GM21737 (cell line): ENCODE data around the gene FN1.
"Not testable (repeated sequence)": the region's sequence is repeated elsewhere in the genome, so short reads cannot be mapped to it uniquely, and the experiment has no call there.

Experiments used
- ATAC-seq: cut with Tn5 transposase; IDR thresholded peaks from one replicate; pipeline ENCODE4 v1.9.1; 2021; ENCODE audit warnings: mild to moderate bottlenecking, moderate library complexity; ENCODE audit not compliant: unreplicated experiment

Gene FN1

GRCh38 chr2:215409331-215410127, 26.3 kb downstream of the FN1 start:
- no peak for ATAC-seq

GRCh38 chr2:215408441-215408840, 27.4 kb downstream of the FN1 start:
- ATAC-seq: not testable (repeated sequence)

GRCh38 chr2:215407590-215408264, 28.1 kb downstream of the FN1 start:
- ATAC-seq: no peak

- ATAC-seq: no peak
Observed at GRCh38 chr2:215407061-215407460, 28.8 kb downstream of the FN1 start.

GRCh38 chr2:215405722-215406581, 29.9 kb downstream of the FN1 start:
- ATAC-seq: no peak

GRCh38 chr2:215404348-215405012, 31.4 kb downstream of the FN1 start:
- no peak for ATAC-seq

GRCh38 chr2:215403441-215404347, 32.2 kb downstream of the FN1 start:
- no peak for ATAC-seq

GRCh38 chr2:215401896-215402379, 33.9 kb downstream of the FN1 start:
- ATAC-seq: no peak

GRCh38 chr2:215399067-215399716, 36.7 kb downstream of the FN1 start:
- no peak for ATAC-seq

GRCh38 chr2:215397632-215398341, 38.1 kb downstream of the FN1 start:
- no peak for ATAC-seq

- no peak for ATAC-seq
Observed at GRCh38 chr2:215396595-215397313, 39.1 kb downstream of the FN1 start.

GRCh38 chr2:215395687-215396460, 40.0 kb downstream of the FN1 start:
- no peak for ATAC-seq

GRCh38 chr2:215394102-215394805, 41.6 kb downstream of the FN1 start:
- no peak for ATAC-seq

GRCh38 chr2:215392687-215393270, 43.1 kb downstream of the FN1 start:
- no peak for ATAC-seq

- no peak for ATAC-seq
Observed at GRCh38 chr2:215392164-215392563, 43.7 kb downstream of the FN1 start.

GRCh38 chr2:215391531-215391930, 44.3 kb downstream of the FN1 start:
- no peak for ATAC-seq
